A673 (cell line): ENCODE results near the gene GRPEL2. TPM values are rescaled to one million over a fixed set of nuclear protein-coding genes. Genes with fewer than 3 reads are reported as not detected.

Source experiments
- BruUV-seq: library from RNA; stranded (reverse); fragments of 400-500 nt; replicated peaks from 2 replicates; lab custom pipeline; 2021; lab: Mats Ljungman, UMichigan
- CTCF ChIA-PET: fragments of 300-600 bp; sonication (Branson Sonifier 250); formaldehyde crosslinking; loops from one replicate; lab custom pipeline; 2022; ENCODE audit warnings: antibody characterized with exemption; lab: Charles Lee
- POLR2A ChIA-PET: fragments of 300-600 bp; sonication (Branson Sonifier 250); formaldehyde crosslinking; loops from one replicate; lab custom pipeline; 2022; ENCODE audit warnings: antibody characterized with exemption; ENCODE audit not compliant: low non-redundant PET; lab: Charles Lee
- DNase-seq: peaks from one replicate; pipeline ENCODE4 v3.0.0-alpha.2; 2015; ENCODE audit warnings: low spot score
- H3K27ac ChIP-seq: fragments of 200-600 bp; sonication (generic); 2 replicates; pipeline ENCODE4 v1.5.1; 2016; ENCODE audit warnings: mixed run types, low read depth, mild to moderate bottlenecking, mixed read lengths, antibody characterized with exemption, low read length; ENCODE audit not compliant: poor library complexity, severe bottlenecking
- H3K27me3 ChIP-seq: fragments of 200-600 bp; sonication (generic); replicated peaks from 2 replicates; pipeline ENCODE4 v1.6.1; 2017; ENCODE audit warnings: mixed run types, low read depth, mild to moderate bottlenecking, mixed read lengths, antibody characterized with exemption, low read length; ENCODE audit not compliant: insufficient read depth, poor library complexity
- H3K36me3 ChIP-seq: fragments of 200-600 bp; sonication (generic); 2 replicates; pipeline ENCODE4 v1.6.1; 2016; ENCODE audit warnings: mixed run types, mild to moderate bottlenecking, mixed read lengths, antibody characterized with exemption, low read length; ENCODE audit not compliant: insufficient read depth, poor library complexity, severe bottlenecking
- H3K4me1 ChIP-seq: fragments of 200-600 bp; sonication (generic); 2 replicates; pipeline ENCODE4 v1.6.1; 2017; ENCODE audit warnings: mixed run types, mild to moderate bottlenecking, mixed read lengths, antibody characterized with exemption, low read length; ENCODE audit not compliant: insufficient read depth, poor library complexity, severe bottlenecking
- H3K4me3 ChIP-seq: fragments of 200-600 bp; sonication (generic); 2 replicates; pipeline ENCODE4 v1.5.1; 2016; ENCODE audit warnings: low read depth, mixed run types, mild to moderate bottlenecking, mixed read lengths, low read length; ENCODE audit not compliant: poor library complexity, severe bottlenecking
- H3K9me3 ChIP-seq: fragments of 200-600 bp; sonication (generic); 2 replicates; pipeline ENCODE4 v1.6.1; 2016; ENCODE audit warnings: mixed run types, low read depth, mild to moderate bottlenecking, mixed read lengths, antibody characterized with exemption, low read length; ENCODE audit not compliant: poor library complexity, severe bottlenecking
- CTCF ChIP-seq: fragments of 300-800, 200-600 bp; sonication (generic); conservative IDR thresholded peaks from 2 replicates; pipeline ENCODE4 v1.5.1; 2017; ENCODE audit warnings: low read depth, mild to moderate bottlenecking, antibody characterized with exemption, low read length, moderate library complexity, mixed read lengths
- EZH2 ChIP-seq: fragments of 200-600 bp; sonication (generic); IDR thresholded peaks from 2 replicates; pipeline ENCODE4 v1.6.1; 2017; ENCODE audit warnings: borderline replicate concordance, low read depth, mild to moderate bottlenecking, mixed read lengths, antibody characterized with exemption, low read length; ENCODE audit not compliant: poor library complexity, severe bottlenecking
- intact Hi-C: fragments of 100-400 bp; cut with micrococcal nuclease; formaldehyde crosslinking; loops from one replicate; pipeline ENCODE4 v1.10.0; 2022; ENCODE audit not compliant: unreplicated experiment
- total RNA-seq: library from RNA; stranded (reverse); gene quantifications from 2 replicates; pipeline ENCODE4 v1.2.3, GENCODE V29; 2021

Gene GRPEL2
- total RNA-seq, 1 experiment from 2014 or later, result 33.2 TPM

- POLR2A ChIA-PET, result no interaction called here
- intact Hi-C loops, result no loop called here
These were observed 15.0 kb downstream of the GRPEL2 start for GRCh38 chr5:149360272-149360671.

GRCh38 chr5:149362541-149362940 lies 17.2 kb downstream of the GRPEL2 start:
- intact Hi-C loops, result no loop called here
- no peak for DNase-seq
- TF ChIP-seq EZH2, result no peak
- TF ChIP-seq CTCF, result no peak
- Histone ChIP-seq H3K36me3 (no peaks in the 10 kb centered on the region), H3K27ac (no peak overlapping the region), H3K9me3 (no peaks in the 10 kb centered on the region), H3K4me3 (no peak overlapping the region), H3K4me1 (peaks cover 5% of the 10 kb centered on the region), H3K27me3 (no peaks in the 10 kb centered on the region)
- ChIA-PET POLR2A (no interaction called here), CTCF (no interaction called here)
- BruUV-seq, result no TSS peak

More at GRCh38 chr5:149360272-149360671, 15.0 kb downstream of the GRPEL2 start:
- CTCF ChIA-PET, result no interaction called here
- H3K9me3 ChIP-seq, result no peaks in the 10 kb centered on the region
- TF ChIP-seq EZH2 (no peak), CTCF (no peak)
- H3K27me3 ChIP-seq, result no peaks in the 10 kb centered on the region
- no peak overlapping the region for H3K27ac ChIP-seq
- peaks cover 10% of the 10 kb centered on the region for H3K4me1 ChIP-seq
- DNase-seq, result no peak
- BruUV-seq, result no TSS peak
- H3K4me3 ChIP-seq, result no peak overlapping the region
- no peaks in the 10 kb centered on the region for H3K36me3 ChIP-seq

- H3K4me3 ChIP-seq, result no peak overlapping the region
- H3K4me1 ChIP-seq, result peaks cover 3% of the 10 kb centered on the region
- intact Hi-C loops, result no loop called here
- ChIA-PET POLR2A (no interaction called here), CTCF (no interaction called here)
- H3K27ac ChIP-seq, result no peak overlapping the region
- no peak for TF ChIP-seq EZH2
- no peak for TF ChIP-seq CTCF
- H3K9me3 ChIP-seq, result no peaks in the 10 kb centered on the region
- no peak for DNase-seq
- no peaks in the 10 kb centered on the region for H3K36me3 ChIP-seq
- H3K27me3 ChIP-seq, result no peaks in the 10 kb centered on the region
- BruUV-seq, result no TSS peak
These were observed 18.1 kb downstream of the GRPEL2 start for GRCh38 chr5:149363358-149363757.
